ENCODE data around the gene NKG7. TPM values are rescaled to one million over a fixed set of nuclear protein-coding genes. Genes with fewer than 3 reads are reported as not detected.

The NKG7 gene
- total and polyA plus RNA-seq, 2 of the 13 experiments (the other 11 are each of a cell fraction or from before 2014, with no cell fraction given): 0.40 TPM; not detected in 1

- TF ChIP-seq CBX2 (IDR thresholded peaks at IDR 0.05; ENCODE audit: low read depth, low read length): no peak
- TF ChIP-seq CBX2 (CRISPR knock-in tag; IDR thresholded peaks at IDR 0.05; ENCODE audit: low read depth): 0 out of 2 replicates have a peak, but pooled peaks have one; percentile 43
- TF ChIP-seq REL (CRISPR knock-in tag; conservative IDR thresholded peaks at IDR 0.05): no peak
- TF ChIP-seq THAP11 (CRISPR knock-in tag; IDR thresholded peaks at IDR 0.05): peak; percentile 59; the same call in 1 of the 2 replicates
- no peak for TF ChIP-seq NR0B2 (CRISPR knock-in tag; IDR thresholded peaks at IDR 0.05)
- no peak for TF ChIP-seq GFI1 (CRISPR knock-in tag; IDR thresholded peaks at IDR 0.05; ENCODE audit: borderline replicate concordance)
- TF ChIP-seq GABPB1 (CRISPR knock-in tag; IDR thresholded peaks at IDR 0.05): peak; percentile 62; the same call in 1 of the 2 replicates
- TF ChIP-seq ISL2 (CRISPR knock-in tag; IDR thresholded peaks at IDR 0.05): no peak
- TF ChIP-seq, protein P1, sequence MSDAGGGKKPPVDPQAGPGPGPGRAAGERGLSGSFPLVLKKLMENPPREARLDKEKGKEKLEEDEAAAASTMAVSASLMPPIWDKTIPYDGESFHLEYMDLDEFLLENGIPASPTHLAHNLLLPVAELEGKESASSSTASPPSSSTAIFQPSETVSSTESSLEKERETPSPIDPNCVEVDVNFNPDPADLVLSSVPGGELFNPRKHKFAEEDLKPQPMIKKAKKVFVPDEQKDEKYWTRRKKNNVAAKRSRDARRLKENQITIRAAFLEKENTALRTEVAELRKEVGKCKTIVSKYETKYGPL (CRISPR knock-in tag; IDR thresholded peaks at IDR 0.05): no peak
- TF ChIP-seq ZNF430 (CRISPR knock-in tag; IDR thresholded peaks at IDR 0.05): 0 out of 2 replicates have a peak, but pooled peaks have one; percentile 43
- peak; percentile 64; the same call in 1 of the 2 replicates for TF ChIP-seq ZNF350 (CRISPR knock-in tag; IDR thresholded peaks at IDR 0.05; ENCODE audit: borderline replicate concordance, low read depth)
- TF ChIP-seq ZNF552 (CRISPR knock-in tag; IDR thresholded peaks at IDR 0.05; ENCODE audit: borderline replicate concordance): 0 out of 2 replicates have a peak, but pooled peaks have one; percentile 45
- TF ChIP-seq MXI1 (IDR thresholded peaks at IDR 0.05; ENCODE audit: borderline replicate concordance, low read depth, low read length): 0 out of 3 replicates have a peak, but pooled peaks have one; percentile 24
- TF ChIP-seq, protein P2, sequence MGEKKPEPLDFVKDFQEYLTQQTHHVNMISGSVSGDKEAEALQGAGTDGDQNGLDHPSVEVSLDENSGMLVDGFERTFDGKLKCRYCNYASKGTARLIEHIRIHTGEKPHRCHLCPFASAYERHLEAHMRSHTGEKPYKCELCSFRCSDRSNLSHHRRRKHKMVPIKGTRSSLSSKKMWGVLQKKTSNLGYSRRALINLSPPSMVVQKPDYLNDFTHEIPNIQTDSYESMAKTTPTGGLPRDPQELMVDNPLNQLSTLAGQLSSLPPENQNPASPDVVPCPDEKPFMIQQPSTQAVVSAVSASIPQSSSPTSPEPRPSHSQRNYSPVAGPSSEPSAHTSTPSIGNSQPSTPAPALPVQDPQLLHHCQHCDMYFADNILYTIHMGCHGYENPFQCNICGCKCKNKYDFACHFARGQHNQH (CRISPR knock-in tag; IDR thresholded peaks at IDR 0.05): 0 out of 2 replicates have a peak, but pooled peaks have one; percentile 49
- TF ChIP-seq ZSCAN9 (CRISPR knock-in tag; IDR thresholded peaks at IDR 0.05; ENCODE audit: borderline replicate concordance): peak; percentile 36; the same call in 1 of the 2 replicates
- TF ChIP-seq KAT8 (CRISPR knock-in tag; IDR thresholded peaks at IDR 0.05): peak; percentile 36; the same call in 1 of the 2 replicates
- no peak for TF ChIP-seq CHCHD3 (CRISPR knock-in tag; IDR thresholded peaks at IDR 0.05)
- TF ChIP-seq AHR (CRISPR knock-in tag; IDR thresholded peaks at IDR 0.05): peak; percentile 68; the same call in 1 of the 2 replicates
- no peak for TF ChIP-seq NCOA2 (CRISPR knock-in tag; IDR thresholded peaks at IDR 0.05)
- no peak for TF ChIP-seq ZSCAN30 (CRISPR knock-in tag; IDR thresholded peaks at IDR 0.05)
- no peak for TF ChIP-seq ZMYM2 (CRISPR knock-in tag; IDR thresholded peaks at IDR 0.05)
- 0 out of 2 replicates have a peak, but pooled peaks have one; percentile 23 for TF ChIP-seq KLF6 (CRISPR knock-in tag; IDR thresholded peaks at IDR 0.05)
- TF ChIP-seq JUN (CRISPR knock-in tag; IDR thresholded peaks at IDR 0.05): no peak
- no peak for TF ChIP-seq CENPX (CRISPR knock-in tag; IDR thresholded peaks at IDR 0.05)
- 0 out of 2 replicates have a peak, but pooled peaks have one; percentile 37 for TF ChIP-seq NAIF1 (CRISPR knock-in tag; IDR thresholded peaks at IDR 0.05; ENCODE audit: borderline replicate concordance)
- TF ChIP-seq, protein P3, sequence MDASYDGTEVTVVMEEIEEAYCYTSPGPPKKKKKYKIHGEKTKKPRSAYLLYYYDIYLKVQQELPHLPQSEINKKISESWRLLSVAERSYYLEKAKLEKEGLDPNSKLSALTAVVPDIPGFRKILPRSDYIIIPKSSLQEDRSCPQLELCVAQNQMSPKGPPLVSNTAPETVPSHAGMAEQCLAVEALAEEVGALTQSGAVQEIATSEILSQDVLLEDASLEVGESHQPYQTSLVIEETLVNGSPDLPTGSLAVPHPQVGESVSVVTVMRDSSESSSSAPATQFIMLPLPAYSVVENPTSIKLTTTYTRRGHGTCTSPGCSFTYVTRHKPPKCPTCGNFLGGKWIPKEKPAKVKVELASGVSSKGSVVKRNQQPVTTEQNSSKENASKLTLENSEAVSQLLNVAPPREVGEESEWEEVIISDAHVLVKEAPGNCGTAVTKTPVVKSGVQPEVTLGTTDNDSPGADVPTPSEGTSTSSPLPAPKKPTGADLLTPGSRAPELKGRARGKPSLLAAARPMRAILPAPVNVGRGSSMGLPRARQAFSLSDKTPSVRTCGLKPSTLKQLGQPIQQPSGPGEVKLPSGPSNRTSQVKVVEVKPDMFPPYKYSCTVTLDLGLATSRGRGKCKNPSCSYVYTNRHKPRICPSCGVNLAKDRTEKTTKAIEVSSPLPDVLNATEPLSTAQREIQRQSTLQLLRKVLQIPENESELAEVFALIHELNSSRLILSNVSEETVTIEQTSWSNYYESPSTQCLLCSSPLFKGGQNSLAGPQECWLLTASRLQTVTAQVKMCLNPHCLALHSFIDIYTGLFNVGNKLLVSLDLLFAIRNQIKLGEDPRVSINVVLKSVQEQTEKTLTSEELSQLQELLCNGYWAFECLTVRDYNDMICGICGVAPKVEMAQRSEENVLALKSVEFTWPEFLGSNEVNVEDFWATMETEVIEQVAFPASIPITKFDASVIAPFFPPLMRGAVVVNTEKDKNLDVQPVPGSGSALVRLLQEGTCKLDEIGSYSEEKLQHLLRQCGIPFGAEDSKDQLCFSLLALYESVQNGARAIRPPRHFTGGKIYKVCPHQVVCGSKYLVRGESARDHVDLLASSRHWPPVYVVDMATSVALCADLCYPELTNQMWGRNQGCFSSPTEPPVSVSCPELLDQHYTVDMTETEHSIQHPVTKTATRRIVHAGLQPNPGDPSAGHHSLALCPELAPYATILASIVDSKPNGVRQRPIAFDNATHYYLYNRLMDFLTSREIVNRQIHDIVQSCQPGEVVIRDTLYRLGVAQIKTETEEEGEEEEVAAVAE (CRISPR knock-in tag; IDR thresholded peaks at IDR 0.05; ENCODE audit: borderline replicate concordance): no peak
Measured at GRCh38 chr19:51389143-51389542, 16.7 kb upstream of the NKG7 start (continued).

Data from HepG2 (cell line).